ENCODE data around the gene EXD3.
"Not testable (repeated sequence)": the region's sequence is repeated elsewhere in the genome, so short reads cannot be mapped to it uniquely, and the experiment has no call there.

EXD3 gene

DNA sequence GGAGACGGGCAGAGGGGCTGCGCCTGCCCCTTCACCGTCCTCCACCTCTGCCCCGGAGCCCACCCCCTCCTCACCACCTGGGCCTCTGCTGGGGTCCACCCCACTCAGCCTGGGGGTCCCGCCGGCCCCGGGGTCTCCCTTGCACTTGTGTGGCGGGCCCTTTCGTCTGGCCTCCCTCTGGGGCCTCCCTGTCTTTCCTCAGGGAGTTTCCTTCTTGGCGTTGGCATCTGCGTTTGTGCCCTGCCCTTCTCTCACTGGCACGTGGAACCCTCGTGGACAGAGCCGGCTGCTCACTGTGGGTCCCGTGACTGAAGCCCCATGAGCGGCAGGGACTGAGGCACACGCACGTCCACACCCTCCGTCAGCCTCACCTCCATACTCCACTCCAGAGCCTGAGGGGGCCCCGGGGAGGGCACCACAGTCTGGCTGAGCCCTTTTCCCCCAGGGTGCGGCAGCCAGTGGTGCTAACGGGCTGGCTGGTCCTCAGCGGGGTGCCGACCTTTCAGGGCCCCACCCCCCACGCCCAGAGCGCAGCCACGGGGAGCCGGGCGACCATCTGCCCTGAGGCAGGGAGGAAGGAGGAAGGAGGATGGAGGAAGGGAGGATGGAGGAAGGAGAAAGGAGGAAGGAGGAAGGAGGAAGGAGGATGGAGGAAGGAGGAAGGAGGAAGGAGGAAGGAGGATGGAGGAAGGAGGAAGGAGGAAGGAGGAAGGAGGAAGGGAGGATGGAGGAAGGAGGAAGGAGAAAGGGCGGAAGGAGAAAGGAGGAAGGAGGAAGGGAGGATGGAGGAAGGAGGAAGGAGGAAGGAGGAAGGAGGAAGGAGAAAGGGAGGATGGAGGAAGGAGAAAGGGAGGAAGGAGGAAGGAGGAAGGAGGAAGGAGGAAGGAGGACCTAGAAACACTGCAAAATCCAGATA lies 67.9 kb downstream of the EXD3 start:
- no peak for DNase-seq

DNA sequence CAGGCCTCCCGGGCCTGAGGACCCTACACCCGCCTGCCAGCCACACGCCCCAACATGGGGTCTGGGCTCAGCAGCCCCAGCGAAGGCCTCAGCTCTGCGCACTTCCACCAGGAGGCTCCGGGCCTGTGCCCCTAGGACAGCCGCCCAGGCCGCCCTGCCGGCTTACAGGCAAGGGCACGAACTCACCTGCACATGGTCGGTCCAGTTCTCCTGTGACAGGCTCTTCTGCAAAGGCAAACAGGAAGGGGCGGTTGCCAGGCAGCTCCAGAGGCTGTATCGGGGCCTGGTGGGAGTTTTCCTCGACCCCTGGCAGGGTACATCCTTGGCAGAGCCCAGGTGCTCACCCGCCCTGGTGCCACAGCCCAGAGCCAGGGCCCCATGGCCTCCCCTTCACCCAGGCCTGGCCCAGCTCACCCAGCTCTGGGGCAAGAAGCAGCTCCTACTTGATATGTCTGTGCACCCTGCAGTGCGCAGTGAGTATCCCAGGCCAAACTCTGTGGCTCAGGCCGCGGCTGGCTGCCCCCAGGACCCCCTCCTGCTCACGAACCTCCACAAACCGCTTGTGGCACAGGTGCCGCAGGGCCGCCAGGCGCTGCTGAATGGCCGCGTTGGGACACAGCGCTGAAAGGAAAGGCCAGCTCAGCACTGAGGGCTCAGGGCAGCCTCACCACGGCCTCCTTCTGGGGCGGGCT lies 68.7 kb downstream of the EXD3 start:
- DNase-seq, result no peak

DNA sequence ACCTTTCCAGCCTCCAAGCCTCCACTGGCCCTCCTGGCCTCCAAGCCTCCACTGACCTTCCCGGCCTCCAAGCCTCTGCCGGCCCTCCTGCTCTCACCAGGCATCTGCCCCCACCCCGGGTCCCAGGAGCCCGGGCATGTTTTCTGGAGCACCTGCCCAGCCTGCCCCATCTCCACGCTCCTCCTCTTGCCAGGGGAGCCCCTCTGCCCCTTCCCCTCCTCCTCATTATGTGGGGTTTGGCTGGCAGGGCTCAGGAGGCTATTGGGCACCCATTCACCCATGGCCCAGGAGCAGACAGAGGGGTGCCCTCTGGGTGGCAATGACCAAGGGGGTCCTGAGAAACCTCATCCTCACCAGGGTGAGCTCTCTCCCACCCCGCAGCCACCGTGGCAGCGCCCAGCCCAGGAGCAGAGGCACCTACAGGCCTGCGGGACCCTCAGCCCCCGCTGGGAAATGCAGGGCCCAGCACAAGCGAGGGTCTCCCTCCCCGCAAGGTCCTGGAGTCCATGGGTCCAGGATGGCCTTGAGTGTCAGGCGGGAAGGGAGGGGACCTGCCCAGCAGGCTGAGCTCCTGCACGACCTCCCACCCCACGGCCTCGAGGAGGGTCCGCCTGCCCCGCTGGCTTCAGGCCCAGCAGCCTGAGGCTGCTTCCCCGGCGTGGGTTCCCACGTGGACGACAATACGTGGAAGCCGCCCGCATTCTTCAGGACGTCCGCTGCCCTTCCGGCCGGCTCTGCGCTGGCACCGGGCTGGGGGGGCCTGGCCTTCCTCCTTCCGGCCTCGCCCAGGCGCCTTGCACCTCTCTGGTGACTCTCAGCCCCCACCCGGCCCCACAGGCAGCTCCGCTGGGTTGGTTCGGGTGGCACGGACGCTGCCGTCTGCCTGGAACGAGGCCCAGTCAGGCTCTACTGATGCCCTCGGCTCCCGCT lies 69.5 kb downstream of the EXD3 start:
- no peak for DNase-seq

DNA sequence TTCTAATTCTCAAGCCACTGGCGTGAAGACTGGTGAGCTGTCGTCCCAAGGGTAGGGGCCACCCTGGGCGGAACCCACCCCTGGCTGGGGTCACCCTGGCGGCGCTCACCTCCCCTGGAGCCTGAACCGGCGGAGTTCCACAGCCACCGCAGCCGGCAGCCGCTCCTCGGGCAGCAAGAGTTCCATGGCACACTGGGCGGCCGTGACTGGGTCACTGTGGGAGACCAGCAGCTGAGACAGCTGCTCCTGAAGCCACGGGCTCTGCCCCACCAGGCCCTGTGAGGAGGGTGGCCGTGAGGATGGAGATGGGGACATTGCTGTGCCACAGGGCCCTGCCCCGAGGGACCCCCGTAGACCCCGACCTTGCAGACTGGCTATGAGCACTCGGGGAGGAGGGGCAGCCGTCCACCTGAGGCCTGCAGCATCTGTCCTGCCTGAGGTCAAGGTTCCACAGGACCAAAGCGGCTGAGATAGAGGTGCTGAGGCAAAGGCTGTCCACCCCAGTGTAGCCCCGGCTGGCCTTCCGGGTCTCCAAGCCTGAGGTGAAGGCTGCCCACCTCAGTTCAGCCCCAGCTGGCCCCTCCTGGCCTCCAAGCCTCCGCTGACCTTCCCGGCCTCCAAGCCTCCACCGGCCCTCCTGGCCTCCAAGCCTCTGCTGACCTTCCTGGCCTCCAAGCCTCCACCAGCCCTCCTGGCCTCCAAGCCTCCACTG lies 70.3 kb downstream of the EXD3 start:
- DNase-seq, result no peak

DNA sequence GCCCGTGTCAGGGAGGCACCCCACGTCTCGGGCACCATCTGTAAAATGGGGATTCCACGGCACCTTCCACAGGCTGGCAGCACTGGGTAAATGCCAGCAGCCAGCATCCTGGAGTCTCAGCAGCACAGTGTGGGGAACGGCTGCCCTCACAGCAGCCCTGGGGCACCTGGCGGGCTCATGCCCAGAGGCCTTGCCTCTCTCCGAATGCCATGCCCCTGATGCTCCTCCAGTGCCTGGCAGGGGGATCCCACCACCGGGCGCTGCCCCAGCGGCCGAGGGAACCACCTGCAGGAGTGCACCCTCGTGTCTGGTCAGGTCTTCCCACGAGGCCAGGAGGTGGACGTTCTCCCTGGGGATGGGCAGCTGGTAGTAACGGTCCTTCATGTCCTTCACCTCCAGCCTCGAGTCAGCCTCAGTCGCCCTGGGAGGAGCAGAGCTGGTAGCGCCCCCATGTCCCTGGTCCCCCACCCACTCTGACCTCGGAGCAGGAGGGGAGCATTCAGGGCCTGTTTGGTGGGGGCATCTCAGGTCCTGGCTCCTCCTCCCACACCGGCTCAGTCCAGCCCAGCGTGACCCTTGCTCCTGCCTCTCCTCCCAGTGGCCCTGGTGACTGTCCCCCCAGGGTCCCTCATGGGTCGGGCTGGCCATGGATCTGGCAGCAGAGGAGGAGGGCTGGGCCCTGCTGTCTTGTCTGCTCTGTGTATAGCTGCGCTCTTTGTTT lies 71.0 kb downstream of the EXD3 start:
- no peak for DNase-seq

DNA sequence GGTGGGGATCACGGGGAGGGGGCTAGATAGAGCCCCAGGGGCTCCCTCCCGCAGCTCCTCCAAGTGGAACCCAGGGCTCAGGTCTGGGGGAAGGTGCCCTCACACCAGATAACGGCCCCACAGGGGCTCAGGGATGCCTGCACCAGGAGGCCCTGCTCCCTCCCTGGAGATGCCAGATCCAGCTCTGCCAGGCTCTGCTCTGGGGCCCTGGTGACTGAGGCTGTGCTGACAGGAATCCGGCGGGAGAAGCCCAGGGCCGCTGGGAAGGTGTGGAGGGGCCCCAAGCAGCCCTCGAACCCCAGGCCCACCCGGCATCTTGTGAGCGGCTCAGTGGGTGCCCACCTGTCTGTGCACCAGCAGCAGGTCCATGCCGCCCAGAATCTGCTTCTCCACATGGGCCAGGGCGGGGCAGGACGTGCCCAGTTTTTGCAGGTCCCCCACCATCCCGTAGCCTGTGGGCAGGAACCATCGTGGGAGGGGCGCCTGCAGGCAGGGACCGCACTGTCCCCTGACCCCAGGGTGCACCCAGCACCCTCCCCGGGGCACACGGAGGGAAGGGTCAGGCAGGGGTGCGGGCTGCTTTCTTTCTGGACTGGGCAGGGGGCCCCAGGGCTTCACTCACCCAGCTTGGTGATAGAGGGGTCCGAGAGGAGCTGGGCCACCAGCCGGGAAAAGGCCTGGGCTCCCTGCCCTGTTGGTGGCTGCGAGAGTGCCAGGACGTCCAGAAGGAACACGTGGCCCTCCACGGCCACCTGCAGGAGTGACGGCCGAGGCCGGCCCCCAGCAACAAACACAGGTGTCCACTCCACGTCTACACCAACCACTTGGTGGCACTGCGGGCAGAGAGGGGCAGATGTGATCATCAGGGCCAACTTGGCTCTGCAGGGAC lies 72.0 kb downstream of the EXD3 start:
- DNase-seq, result no peak

DNA sequence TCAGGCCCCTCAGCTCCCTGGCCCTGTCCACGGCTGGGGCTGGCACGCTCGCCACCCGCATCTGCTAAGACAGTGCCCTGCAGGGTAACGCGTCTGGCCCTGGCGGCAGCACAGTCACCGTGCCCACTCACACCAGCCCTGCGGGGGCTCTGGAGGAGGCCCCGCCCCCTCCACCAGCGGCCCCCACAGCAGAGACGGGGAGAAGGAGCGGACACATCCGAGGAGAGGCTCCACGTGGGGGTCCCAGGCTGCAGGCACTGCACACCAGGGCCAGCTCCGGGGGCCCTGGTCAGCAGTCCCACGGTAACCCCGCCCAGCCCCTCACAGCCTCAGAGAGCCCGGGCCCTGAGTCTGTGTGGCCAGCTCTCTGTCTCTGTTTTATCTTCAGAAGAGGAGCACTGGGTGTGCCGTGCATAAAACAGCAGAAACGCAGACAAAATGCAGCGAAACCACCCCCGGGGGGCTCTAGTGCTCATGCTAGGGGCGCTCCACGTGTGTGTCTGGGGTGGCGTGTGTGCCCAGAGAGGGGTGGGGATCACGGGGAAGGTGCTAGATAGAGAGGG lies 73.4 kb downstream of the EXD3 start:
- DNase-seq, result no peak

DNA sequence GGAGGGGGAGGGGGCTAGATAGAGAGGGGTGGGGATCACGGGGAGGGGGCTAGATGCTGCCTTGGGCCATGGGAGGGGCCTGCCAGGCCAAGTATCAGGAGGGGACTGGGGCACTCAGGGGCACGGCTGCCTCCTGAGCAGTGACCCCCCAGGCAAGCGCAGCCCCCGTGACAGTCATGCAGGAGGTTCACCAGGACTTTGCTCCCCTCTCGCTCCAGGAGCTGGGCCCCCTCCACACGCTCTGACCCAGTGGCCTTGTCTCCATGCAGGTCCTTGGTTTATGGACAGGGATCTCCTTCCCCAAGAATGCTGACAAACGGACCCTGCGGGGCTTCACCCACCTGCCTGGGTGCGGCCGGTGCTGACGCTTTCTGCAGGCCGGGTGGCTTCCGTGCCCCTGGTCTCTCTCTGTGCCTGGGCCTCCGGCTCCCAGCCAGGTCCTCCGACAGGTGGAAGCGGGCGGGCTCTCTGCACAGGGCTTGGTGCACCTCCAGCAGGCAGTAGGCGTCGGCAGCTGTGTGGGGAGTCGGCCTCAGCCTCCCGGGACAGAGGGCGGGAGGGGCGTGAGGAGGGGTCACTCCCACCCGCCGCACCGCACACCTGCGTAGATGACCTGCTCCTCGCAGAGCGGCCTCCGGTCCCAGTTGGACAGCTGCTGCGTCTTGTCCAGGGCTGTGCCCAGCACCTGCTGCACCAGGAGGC lies 74.0 kb downstream of the EXD3 start:
- DNase-seq, result no peak

DNA sequence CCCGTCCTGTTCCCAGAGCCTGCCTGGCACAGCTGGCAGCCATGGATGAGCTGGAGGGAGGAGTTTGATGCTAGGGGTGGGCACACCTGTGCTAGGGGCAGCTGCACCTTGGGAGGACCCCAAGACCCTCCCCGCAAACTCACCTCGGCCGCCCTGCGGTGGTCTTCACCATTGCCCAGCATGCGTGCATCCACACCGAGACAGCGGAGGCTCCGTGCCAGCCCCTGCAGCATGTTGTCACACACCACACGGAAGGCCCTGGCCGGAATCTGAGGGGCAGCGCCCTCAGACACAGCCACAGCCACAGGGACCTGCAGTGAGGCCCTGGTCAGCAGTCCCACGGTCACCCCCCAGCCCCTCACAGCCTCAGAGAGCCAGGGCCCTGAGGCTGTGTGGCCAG lies 75.0 kb downstream of the EXD3 start:
- no peak for DNase-seq

DNA sequence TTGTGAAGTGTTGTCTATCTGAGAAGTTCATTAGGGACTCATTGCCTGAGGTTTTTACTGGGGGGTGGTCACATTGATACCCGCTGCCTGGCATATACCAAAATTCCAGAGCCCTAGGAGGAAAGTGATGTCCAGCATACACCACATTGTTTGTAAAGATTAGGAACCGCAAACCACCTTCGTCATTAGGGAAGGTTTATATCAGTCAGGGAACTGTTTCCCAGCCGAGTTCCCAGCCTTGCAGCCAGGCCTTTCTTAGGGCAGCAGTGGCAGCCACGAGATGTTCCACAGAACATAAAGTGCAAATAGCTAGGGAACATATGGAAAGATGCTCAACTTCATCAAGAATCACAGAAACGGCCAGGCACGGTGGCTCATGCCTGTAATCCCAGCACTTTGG lies 80.5 kb downstream of the EXD3 start:
- DNase-seq, result no peak

DNA sequence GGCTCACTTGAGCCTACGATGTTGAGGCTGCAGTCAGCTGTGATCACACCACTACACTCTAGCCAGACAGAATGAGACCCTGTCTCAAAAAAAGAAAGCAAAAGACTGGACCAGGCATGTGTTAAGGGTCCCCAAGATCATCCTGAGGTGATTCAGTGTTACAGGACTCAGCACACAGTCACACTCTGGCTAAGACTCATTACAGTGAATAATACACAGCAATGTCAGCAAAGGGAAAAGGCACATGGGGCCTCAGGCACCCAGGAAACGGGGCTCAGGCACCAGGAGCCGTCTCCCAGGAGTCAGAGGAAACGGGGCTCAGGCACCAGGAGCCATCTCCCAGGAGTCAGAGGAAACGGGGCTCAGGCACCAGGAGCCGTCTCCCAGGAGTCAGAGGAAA lies 81.7 kb downstream of the EXD3 start:
- no peak for DNase-seq

DNA sequence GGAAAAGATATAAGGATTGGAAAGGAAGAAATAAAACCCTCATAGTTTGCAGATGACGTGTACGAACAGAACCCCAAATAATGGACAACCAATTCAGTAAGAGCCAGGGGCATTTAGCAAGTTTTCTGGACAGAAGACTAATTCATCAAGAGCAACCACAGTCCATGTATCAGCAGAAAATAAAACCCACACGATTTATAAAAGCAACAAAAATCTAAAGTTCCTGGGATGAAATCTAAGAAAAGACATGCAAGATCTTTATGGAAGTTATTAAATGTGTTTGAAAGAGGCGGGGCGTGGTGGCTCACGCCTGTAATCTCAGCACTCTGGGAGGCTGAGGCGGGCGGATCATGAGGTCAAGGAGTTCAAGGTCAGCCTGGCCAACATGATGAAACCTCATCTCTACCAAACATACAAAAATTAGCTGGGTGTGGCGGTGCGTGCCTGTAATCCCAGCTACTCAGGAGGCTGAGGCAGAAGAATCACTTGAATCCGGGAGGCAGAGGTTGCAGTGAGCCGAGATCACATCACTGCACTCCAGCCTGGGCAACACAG lies 83.0 kb downstream of the EXD3 start:
- DNase-seq, result not testable (repeated sequence)

DNA sequence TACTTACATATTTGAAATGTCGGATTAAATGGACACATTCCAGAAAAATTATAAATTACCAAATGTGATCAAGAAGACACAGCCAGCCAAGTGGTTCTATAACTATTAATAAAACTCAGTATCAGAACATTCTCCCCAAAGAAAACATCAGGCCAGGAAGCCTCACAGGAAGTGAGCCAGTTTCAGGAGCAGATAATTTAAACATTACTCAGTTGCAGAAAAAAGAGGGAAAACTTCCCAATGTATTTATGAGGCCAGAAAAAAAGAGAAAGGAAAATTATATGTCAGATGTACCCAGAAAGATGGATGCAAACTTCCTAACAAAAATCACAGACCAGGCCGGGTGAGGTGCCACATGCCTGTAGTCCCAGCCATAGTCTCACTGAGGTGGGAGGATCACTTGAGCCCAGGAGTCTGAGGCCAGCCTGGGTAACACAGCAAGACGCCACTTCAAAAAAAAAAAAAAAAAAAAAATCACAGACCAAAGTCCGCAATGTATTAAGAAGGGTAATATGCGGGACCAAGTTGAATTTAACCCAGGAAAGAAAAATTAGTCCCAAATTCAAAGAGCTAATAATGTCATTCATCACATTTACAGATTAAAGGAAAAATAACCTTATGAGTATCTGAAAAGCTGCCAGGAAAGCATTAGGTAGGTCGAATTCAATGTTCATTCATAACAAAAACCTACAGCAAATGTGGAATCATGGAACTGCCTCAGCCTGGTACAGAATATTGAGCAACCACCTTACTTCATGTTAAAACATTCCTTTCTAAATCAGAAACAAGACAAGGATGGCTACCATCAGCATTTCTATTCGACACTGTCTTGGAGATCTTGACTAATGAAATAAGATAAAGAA lies 83.7 kb downstream of the EXD3 start:
- DNase-seq, result no peak

DNA sequence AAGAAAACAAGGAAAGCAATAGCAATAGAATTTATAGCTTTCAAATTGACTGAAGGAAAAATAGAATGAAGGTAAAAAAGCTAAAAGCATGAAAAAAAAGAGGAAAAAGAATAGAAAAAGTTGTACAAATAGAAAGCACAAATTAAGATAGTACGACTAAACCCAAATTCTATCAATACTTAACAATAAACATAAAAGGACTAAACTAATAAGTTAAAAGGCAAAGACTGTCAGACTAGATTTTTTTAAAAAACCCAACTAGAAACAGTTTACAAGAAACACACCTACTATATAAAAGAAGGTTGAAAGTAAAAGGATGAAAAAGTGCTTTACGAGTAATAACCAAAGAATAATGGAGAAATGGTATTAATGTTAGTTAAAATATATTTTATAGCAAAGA lies 86.2 kb downstream of the EXD3 start:
- DNase-seq, result no peak

DNA sequence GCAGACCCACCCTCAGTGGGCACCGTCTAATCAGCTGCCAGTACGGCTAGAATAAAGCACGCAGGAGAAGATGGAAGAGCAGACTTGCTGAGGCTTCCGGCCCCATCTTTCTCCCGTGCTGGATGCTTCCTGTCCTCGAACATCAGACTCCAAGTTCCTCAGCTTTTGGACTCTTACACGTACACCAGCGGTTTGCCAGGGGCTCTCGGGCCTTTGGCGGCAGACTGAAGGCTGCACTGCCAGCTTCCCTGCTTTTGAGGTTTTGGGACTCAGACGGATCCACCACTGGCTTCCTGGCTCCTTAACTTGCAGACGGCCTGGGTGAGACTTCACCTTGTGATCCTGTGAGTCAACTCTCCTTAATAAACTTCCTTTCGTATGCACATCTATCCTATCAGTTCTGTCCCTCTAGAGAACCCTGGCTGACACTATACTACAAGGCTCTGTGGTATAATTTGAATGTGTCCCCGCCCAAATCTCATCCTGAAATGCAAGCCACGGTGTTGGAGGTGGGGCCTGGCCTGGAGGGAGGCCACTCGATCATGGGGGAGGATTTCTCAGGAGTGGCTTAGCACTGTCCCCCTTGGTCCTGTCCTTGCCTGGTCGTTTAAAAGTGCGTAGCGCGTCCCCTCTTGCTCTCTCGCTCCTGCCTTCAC lies 89.8 kb downstream of the EXD3 start:
- no peak for DNase-seq

DNA sequence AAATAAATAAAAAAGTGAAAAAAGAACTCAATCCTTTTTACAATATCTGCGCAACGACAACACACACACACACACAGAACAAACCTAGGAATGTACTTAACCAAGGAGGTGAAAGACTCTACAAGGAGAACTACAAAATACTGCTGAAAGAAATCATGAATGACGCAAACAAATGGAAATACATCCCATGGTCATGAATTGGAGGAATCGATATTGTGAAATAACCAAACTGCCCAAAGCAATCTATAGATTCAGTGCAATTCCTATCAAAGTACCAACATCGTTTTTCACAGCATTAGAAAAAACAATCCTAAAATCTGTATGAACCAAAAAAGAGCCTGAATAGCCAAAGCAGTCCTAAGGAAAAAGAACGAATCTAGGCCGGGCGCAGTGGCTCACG lies 91.0 kb downstream of the EXD3 start:
- DNase-seq, result no peak

DNA sequence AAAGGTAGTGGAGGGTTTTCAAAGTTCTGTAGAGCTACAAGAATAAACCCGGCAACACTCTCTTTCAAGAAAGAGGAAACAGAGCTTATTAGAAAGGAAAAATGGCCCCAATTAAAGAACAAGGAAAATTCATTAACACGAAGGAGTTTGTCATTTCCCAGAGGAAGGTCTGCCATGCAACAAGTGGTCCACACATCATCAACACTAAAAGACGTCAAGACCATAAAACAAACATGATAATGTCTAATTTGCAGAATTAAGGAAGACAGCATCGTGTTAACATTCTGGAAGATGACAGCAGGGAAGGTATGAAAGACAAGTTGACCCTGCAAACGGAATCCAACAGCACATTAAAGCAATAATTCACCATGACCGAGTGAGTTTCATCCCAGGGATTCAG lies 92.3 kb downstream of the EXD3 start:
- no peak for DNase-seq

DNA sequence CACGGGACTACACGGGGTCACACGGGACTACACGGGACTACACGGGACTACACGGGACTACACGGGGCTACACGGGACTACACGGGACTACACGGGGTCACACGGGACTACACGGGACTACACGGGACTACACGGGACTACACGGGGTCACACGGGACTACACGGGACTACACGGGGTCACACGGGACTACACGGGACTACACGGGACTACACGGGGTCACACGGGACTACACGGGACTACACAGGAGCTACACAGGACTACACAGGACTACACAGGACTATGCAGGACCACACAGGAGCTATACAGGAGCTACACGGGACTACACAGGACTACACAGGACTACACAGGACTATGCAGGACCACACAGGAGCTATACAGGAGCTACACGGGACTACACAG lies 93.4 kb downstream of the EXD3 start:
- DNase-seq, result not testable (repeated sequence)
